ENCODE data around the gene VSIG8.

DNA sequence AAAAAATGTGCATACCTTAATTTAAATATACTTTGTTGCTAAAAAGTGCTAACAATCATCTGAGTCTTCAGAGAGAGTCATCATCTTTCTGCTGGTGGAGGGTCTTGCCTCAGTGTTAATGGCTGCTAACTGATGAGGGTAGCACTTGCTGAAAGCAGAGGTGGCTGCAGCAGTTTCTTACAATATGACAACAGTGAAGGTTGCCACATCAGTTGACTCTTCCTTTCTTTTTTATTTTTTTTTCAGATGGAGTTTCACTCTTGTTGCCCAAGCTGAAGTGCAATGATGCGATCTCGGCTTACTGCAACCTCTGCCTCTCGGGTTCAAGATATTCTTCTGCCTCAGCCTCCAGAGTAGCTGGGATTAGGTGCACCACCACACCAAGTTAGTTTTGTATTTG is 40.1 kb upstream of the VSIG8 start:
- TF ChIP-seq, protein P1, sequence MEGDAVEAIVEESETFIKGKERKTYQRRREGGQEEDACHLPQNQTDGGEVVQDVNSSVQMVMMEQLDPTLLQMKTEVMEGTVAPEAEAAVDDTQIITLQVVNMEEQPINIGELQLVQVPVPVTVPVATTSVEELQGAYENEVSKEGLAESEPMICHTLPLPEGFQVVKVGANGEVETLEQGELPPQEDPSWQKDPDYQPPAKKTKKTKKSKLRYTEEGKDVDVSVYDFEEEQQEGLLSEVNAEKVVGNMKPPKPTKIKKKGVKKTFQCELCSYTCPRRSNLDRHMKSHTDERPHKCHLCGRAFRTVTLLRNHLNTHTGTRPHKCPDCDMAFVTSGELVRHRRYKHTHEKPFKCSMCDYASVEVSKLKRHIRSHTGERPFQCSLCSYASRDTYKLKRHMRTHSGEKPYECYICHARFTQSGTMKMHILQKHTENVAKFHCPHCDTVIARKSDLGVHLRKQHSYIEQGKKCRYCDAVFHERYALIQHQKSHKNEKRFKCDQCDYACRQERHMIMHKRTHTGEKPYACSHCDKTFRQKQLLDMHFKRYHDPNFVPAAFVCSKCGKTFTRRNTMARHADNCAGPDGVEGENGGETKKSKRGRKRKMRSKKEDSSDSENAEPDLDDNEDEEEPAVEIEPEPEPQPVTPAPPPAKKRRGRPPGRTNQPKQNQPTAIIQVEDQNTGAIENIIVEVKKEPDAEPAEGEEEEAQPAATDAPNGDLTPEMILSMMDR (IDR thresholded peaks at IDR 0.05): no peak
- no peak for TF ChIP-seq POLR2A (IDR thresholded peaks at IDR 0.05)
